Urothelium cell line (cell line): ENCODE measurements around the gene LMNTD1.
"Not testable (repeated sequence)": the region's sequence is repeated elsewhere in the genome, so short reads cannot be mapped to it uniquely, and the experiment has no call there.

Source experiments
- DNase-seq: peaks from one replicate; pipeline ENCODE4 v3.0.0; 2011; ENCODE audit warnings: low spot score, mixed read lengths
- FAIRE-seq: peaks from 2 replicates; lab custom pipeline; 2011; peaks lifted over from hg19 to GRCh38; lab: Jason Lieb, UNC

The LMNTD1 gene

GRCh38 chr12:25493682-25494081 is 59.4 kb downstream of the LMNTD1 start:
- no peak for DNase-seq
- FAIRE-seq, result no peak

- no peak for DNase-seq
- no peak for FAIRE-seq
Observed at GRCh38 chr12:25491396-25492325, 61.4 kb downstream of the LMNTD1 start.

GRCh38 chr12:25488956-25489870 is 63.9 kb downstream of the LMNTD1 start:
- not testable (repeated sequence) for DNase-seq, FAIRE-seq

GRCh38 chr12:25482625-25483024 is 70.5 kb downstream of the LMNTD1 start:
- no peak for DNase-seq
- FAIRE-seq, result no peak

DNA sequence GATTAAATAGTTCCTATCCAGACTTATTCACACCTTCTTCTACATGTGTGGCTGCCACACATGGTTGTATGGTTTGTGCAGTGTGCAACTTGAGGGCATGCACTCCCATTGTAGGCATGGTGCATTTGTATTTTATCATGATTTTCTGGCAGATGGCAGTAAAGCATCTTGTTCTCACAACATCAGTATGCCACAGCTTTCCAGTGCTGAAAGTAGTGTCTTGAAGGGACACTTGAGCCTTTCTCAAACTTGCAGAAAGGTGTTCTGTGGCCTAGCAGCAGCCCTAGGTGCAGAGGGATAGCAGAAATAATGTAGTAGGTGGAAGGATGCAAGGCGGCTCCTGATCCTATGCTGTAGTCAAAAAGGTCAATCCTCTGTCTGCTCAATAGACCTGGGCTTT is 72.9 kb downstream of the LMNTD1 start:
- no peak for FAIRE-seq
- no peak for DNase-seq

DNA sequence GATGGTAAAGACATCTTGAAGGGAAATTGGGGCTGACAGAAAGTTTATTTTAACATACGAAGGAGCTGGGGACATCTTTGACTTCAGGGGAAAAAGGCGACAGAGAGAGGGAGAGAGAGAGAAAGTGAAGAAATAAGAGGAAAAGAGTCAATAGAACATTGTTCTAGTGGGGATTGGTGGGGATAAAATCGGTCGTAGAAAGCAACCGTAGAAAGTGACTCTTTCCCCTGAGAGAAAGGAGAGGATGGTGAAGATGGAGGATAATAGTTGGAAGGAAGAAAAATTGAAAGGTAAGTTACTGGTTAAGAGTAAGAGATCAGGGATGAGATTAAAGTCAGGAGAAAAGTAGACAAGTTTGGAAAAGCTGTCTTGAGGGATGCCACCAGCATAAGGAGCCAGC is 75.9 kb downstream of the LMNTD1 start:
- FAIRE-seq, result no peak
- no peak for DNase-seq

- FAIRE-seq, result no peak
Observed at GRCh38 chr12:25472453-25472852, 80.6 kb downstream of the LMNTD1 start.

DNA sequence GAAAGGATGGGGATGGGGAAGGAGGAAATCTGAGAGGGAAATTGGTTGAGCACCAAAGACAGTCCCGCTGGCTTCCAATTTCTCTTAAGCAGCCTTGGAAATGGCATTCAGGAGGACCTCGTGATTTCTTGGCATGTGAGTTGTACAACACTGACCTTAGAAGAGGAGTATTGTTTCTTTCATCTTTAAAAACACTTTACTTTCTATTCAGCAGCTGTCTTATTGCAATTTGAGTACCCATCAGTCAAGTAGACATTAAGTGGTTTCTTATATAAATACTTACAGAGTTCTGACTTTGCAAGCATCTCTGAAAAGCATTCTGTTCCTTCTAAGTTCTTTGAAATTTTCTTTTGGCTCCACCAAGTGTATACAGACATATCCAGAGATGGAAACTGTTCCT is 83.2 kb downstream of the LMNTD1 start:
- FAIRE-seq, result no peak

More at GRCh38 chr12:25472453-25472852, 80.6 kb downstream of the LMNTD1 start:
- DNase-seq, result no peak

DNA sequence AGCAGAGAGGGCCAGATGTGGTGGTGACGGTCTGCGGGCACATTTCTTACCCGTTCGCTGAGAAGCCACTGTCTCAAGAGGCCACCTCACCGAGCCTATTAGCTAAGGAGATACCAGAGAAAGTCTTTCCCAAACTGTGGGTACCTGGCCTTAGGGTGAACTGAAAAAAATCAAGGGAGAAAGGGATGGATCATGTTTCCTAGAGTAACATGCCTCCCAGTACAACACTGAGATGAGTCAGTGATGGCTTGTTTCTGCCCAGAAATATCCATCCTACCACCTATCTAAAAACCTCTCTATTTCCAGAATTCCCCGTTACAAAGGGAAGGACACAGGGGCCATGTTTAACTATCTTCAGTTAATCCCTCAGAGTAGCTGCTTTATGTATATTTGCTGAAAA is 83.7 kb downstream of the LMNTD1 start:
- FAIRE-seq (no peak), DNase-seq (no peak)

More for the DNA sequence above, 83.2 kb downstream of the LMNTD1 start:
- no peak for DNase-seq

GRCh38 chr12:25463521-25463920 is 89.6 kb downstream of the LMNTD1 start:
- DNase-seq, result no peak
- no peak for FAIRE-seq

DNA sequence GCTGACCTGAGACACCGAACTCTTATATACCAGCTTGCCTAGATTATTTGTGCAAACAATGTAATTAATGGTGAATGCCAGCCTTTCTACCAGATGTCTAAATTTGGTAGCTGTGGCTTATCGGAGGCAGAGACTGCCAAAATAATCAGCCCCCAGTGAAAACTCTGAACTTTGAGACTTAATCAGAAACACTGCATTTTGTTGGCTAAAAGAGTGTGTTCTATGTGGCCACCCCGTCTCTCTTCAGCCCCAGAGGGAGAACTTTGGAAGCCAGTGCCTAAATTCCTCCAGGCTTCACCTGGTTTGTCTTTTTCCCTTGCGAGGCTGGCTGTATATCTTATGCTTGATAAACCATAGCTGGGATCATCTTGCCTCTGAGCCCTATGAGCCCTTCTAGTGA is 90.1 kb downstream of the LMNTD1 start:
- DNase-seq, result no peak
- no peak for FAIRE-seq

- no peak for FAIRE-seq
- no peak for DNase-seq
Observed at GRCh38 chr12:25459541-25459951, 93.5 kb downstream of the LMNTD1 start.

GRCh38 chr12:25458047-25458552 is 95.0 kb downstream of the LMNTD1 start:
- DNase-seq, result peak; percentile 79
- FAIRE-seq, result peak; percentile 69

DNA sequence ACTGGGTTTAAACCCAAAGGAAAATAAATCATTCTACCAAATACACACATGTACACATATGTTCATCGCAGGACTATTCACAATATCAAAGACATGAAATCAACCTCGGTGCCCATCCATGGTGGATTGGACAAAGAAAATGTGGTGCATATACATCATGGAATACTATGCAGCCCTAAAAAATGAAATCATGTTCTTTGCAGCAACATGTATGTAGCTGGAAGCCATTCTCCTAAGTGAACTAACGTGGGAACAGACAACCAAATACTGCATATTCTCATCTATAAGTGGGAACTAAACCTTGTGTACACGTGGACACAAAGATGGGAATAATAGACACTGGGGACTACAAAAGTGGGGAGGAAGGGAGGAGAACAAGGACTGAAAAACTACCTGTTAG is 96.6 kb downstream of the LMNTD1 start:
- FAIRE-seq (peak; percentile 93), DNase-seq (no peak)

DNA sequence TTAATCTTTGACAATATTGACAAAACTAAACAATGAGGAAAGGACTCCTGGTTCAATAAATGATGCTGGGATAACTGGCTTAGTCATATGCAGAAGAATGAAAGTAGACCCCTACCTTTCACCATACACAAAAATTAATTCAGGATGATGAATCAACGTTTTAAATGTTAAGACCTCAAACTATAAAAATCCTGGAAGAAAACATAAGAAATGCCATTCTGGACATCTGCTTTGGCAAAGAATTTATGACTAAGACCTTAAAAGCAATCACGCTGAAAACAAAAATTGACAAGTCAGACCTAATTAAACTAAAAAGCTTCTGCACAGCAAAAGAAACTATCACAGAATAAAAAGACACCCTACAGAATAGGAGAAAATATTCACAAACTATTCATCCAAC is 97.4 kb downstream of the LMNTD1 start:
- FAIRE-seq (no peak), DNase-seq (no peak)

DNA sequence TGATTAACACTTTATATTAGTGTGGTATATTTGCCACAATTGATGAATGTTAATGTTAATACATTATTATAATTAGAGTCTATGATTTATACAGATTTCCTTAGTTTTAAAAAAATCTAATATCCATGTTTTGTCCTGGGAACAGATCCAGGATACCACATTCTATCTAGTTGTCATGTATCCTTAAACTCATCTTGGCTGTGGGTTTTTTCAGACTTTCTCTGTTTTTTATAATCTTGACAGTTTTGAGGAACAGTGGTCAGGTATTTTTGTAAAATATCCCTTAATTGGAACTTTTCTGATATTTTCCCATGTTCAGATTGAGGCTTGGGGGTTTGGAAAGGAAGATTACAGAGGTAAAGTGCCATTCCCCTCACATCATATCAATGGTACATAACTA is 104.1 kb downstream of the LMNTD1 start:
- DNase-seq, result no peak
- FAIRE-seq, result no peak

DNA sequence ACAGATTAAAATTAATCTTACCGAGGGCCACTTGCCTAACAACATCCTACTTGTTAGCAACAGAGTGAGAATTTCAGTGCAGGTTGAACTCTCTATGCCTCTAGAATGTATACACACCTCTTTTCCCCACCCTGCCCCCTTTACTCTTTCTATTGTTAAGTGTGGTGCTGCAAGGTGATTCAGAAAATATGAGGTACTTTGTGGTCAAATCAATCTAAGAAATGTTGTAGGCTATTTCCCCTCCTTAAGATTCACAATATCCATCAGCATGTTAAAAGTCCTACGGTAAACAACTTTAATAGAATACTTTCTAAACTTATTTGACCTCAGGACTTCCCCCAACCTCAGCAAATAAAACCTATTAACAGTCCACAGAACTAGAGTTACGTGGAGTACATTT is 106.0 kb downstream of the LMNTD1 start:
- FAIRE-seq (no peak), DNase-seq (no peak)

- DNase-seq (no peak), FAIRE-seq (no peak)
Observed at GRCh38 chr12:25438638-25439037, 114.4 kb downstream of the LMNTD1 start.

DNA sequence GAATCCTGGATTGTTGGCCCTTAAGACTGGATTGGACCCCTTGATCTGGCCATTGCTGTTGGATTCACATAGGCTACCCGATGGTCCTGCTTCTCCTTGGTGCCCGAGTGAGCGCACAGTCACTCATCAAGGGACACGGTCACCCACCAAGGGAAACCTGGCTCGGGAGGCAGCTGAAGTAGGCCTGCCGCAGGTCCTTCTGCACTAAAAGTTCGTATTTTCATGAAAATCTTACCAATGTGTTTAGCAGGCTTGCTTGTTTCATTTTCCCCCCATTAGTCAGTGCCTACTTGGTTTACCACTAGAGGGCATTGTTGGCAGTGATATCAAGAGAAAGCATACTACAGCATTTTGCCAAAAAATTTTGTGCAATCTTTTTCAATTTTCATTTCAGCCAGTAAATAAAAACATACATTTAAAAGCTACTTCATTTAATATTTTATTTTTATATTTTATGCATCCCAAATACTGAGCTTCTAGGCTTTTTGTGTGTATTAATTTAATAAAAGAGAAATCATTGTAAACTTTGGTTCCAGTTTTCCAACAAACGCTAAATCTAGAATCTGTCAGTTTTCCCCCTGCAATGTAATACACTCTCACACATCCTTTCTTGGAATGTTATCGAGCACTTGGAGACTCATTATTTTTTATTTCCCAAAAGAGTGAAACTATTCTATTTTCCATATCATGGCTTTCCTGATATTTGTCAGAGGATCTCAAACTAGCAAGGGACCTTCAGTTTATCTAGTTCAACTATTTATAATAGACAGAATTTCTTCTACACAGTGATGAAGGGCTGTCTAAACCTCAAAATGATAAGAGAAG is 116.7 kb downstream of the LMNTD1 start:
- no peak for FAIRE-seq
- DNase-seq, result peak; percentile 63

DNA sequence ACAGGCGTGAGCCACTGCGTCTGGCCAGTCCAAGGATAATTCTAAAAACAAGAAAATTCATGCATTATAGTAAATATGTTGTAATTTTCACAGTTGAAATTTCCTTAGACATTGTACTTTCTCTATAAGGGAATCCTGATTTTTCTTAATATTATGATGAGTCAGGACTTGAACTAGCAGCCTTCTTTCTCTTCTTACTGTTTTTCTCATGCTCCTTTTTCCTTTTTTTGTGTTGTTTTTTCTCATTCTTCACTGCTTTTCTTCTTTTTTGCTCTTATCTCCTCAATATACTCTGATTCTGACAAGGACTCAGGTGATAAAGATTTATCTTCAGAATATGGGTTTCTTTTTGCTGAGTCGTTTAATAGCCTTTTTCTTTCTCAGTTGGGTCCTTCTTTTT is 117.7 kb downstream of the LMNTD1 start:
- DNase-seq, result no peak
- no peak for FAIRE-seq
